Progenitor cell of endocrine pancreas (in vitro differentiated cells): ENCODE data around the gene PHF12. TPM values are rescaled to one million over a fixed set of nuclear protein-coding genes. Genes with fewer than 3 reads are reported as not detected.
A peak's percentile ranks its signal among the peaks of the same experiment; 100 is the strongest.

Experiments
- DNase-seq: peaks from one replicate; pipeline ENCODE4 v3.0.0; 2021; ENCODE audit warnings: low spot score; ENCODE audit not compliant: unreplicated experiment
- H3K27ac Mint-ChIP-seq: 2 replicates; pipeline ENCODE4 v1.8.0; 2021; ENCODE audit warnings: mild to moderate bottlenecking, moderate library complexity, mixed read lengths
- H3K27me3 Mint-ChIP-seq: 2 replicates; pipeline ENCODE4 v1.8.0; 2021; ENCODE audit warnings: mixed read lengths
- H3K36me3 Mint-ChIP-seq: 2 replicates; pipeline ENCODE4 v1.8.0; 2022; ENCODE audit warnings: mixed read lengths; ENCODE audit not compliant: insufficient read depth
- H3K4me1 Mint-ChIP-seq: 2 replicates; pipeline ENCODE4 v1.8.0; 2021; ENCODE audit warnings: low read depth, mixed read lengths
- H3K4me3 Mint-ChIP-seq: 2 replicates; pipeline ENCODE4 v1.8.0; 2021; ENCODE audit warnings: low read depth, mild to moderate bottlenecking, moderate library complexity, mixed read lengths
- H3K9me3 Mint-ChIP-seq: 2 replicates; pipeline ENCODE4 v1.8.0; 2021; ENCODE audit warnings: low read depth, mixed read lengths
- total RNA-seq: library from RNA; stranded (reverse); gene quantifications from 2 replicates; pipeline ENCODE4 v1.2.1, GENCODE V29; 2021
- TF ChIP-seq, protein P1 (sequence below): fragments of 200-600 bp; sonication (generic); IDR thresholded peaks from one replicate; pipeline ENCODE4 v1.5.0; 2021; ENCODE audit warnings: antibody characterized with exemption, mild to moderate bottlenecking; ENCODE audit not compliant: unreplicated experiment

The PHF12 gene
- total RNA-seq, 1 donor from 2014 or later = 71.8 TPM

DNA sequence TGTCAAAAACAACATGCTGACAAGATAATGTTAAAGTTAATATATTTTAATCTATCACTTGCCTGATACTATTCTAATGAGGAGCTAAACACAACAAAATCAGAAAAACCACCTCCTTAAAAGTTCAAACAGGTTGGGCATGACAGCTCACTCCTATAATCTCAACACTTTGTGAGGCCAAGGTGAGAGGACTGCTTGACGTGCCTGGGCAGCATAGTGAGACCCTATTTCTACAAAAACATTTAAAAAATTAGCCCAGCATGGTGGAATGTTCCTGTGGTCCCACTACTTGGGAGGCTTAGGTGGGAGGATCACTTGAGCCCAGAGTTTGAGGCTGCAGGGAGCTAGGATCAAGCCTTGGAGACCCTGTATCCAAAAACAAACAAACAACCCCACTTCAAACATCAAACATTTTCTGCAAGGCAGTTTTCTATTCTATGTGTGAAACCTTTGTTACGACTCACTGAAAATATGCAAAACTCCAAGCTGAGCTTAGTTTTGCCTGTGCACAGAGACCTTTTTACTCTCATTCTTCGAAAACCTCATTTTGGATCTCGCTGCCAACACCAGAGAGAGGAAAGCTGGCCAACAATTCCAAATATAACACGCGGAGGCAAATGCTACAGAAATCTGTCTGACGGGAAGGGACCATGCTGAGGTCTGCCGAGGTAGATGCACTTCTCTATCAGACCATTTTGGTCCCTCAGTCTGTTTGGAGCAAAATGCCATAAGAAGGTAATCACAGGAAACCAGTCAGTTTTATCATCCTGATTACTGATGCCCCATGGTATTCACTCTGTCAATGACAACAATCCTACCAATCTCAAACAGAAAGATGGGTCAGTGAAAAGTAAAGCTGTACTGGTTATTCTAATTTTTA, 6.2 kb downstream of the PHF12 start:
- DNase-seq = no peak
- Mint-ChIP-seq H3K4me3 (no peak overlapping the region), H3K27me3 (no peaks in the 10 kb centered on the region), H3K36me3 (peaks cover 12% of the 10 kb centered on the region), H3K4me1 (peaks cover 19% of the 10 kb centered on the region), H3K27ac (peak overlapping the region; percentile 58), H3K9me3 (no peaks in the 10 kb centered on the region)
- TF ChIP-seq, protein P1, sequence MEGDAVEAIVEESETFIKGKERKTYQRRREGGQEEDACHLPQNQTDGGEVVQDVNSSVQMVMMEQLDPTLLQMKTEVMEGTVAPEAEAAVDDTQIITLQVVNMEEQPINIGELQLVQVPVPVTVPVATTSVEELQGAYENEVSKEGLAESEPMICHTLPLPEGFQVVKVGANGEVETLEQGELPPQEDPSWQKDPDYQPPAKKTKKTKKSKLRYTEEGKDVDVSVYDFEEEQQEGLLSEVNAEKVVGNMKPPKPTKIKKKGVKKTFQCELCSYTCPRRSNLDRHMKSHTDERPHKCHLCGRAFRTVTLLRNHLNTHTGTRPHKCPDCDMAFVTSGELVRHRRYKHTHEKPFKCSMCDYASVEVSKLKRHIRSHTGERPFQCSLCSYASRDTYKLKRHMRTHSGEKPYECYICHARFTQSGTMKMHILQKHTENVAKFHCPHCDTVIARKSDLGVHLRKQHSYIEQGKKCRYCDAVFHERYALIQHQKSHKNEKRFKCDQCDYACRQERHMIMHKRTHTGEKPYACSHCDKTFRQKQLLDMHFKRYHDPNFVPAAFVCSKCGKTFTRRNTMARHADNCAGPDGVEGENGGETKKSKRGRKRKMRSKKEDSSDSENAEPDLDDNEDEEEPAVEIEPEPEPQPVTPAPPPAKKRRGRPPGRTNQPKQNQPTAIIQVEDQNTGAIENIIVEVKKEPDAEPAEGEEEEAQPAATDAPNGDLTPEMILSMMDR = no peak

DNA sequence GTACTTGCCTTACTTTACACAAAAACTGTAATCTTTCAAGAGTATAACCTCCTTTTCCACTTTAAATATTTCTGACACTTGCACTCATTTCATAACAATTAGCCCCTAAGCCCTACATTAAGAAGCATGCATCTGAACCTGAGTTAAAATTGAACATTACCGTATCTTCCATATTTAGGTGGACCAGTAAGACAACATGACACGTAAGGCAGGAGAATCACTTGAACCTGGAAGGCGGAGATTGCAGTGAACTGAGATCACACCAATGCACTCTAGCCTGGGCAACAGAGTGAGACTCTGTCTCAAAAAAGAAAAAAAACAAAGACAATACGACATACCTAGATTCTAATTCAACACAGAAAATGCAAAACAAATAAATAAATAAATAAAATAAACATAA, 7.0 kb downstream of the PHF12 start:
- Mint-ChIP-seq H3K4me3 (no peak overlapping the region), H3K36me3 (peaks cover 12% of the 10 kb centered on the region), H3K27ac (no peak overlapping the region), H3K27me3 (no peaks in the 10 kb centered on the region), H3K9me3 (no peaks in the 10 kb centered on the region), H3K4me1 (peaks cover 19% of the 10 kb centered on the region)
- no peak for DNase-seq
- TF ChIP-seq, protein P1 = no peak

DNA sequence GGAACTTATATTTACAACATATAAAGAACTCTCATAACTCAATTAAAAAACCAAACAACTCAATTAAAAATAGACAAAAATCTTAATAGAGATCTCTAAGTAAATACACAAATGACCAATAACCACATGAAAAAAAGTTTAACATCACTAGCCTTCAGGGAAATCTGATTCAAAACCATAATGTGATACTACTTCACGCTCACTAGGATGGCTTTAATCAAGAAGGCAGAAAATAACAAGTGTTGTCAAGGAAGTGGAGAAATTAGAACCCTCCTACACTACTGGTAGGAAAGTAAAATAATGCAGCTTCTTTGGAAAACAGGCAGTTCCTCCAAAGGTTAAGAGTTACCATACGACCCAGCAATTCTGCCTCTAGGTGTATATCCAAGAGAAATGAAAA, 8.4 kb downstream of the PHF12 start:
- Mint-ChIP-seq H3K9me3 (no peaks in the 10 kb centered on the region), H3K27me3 (no peaks in the 10 kb centered on the region), H3K27ac (no peak overlapping the region), H3K4me1 (peaks cover 11% of the 10 kb centered on the region), H3K4me3 (no peak overlapping the region), H3K36me3 (peaks cover 8% of the 10 kb centered on the region)
- DNase-seq = no peak
- TF ChIP-seq, protein P1 = no peak

DNA sequence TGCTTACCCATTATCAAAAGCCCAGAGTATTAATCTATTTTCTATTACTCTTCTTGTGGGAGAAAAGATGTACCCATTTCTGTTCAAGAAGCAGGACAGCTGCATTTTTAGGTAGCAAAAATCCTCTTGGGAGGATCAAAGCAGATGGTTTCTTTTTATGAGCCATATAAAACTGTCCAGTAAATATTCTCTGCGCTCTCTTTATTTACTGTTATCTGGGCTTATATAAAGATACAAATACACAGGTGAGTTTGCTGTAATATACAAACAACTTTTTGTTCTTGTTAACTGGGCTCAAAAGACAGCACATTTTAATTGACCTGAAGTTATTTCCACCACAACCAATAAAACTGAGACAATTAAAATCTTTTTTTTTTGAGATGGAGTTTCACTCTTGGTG, 10.1 kb downstream of the PHF12 start:
- H3K9me3 Mint-ChIP-seq = no peaks in the 10 kb centered on the region
- H3K27me3 Mint-ChIP-seq = no peaks in the 10 kb centered on the region
- H3K4me1 Mint-ChIP-seq = peaks cover 19% of the 10 kb centered on the region

DNA sequence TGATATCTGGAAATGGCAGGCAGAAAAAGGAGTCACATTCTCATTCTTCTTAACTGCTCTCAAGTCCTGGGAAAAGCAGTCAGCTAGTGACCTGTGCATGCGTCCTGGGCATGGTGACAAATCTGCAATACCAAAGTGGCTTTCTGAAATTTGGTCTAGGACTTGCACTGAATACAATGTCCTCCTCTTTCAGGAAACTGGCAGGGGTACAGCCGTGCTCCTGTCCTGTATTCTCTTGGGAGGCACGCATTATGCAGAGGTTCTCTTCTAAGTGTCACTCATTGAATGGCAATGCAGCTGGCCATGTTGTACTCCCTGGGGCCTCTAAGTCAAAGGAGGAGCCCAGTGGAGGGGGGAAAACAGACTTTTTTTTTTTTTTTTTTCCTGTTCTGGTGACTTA, 10.6 kb downstream of the PHF12 start:
- peaks cover 2% of the 10 kb centered on the region for H3K36me3 Mint-ChIP-seq
- no peaks in the 10 kb centered on the region for H3K27me3 Mint-ChIP-seq
- H3K4me1 Mint-ChIP-seq = peaks cover 22% of the 10 kb centered on the region
- DNase-seq = no peak
- H3K4me3 Mint-ChIP-seq = no peak overlapping the region
- TF ChIP-seq, protein P1 = no peak
- H3K27ac Mint-ChIP-seq = no peak overlapping the region
- no peaks in the 10 kb centered on the region for H3K9me3 Mint-ChIP-seq

More for the DNA sequence above, 10.1 kb downstream of the PHF12 start:
- DNase-seq = no peak
- Mint-ChIP-seq H3K4me3 (no peak overlapping the region), H3K27ac (no peak overlapping the region), H3K36me3 (peaks cover 4% of the 10 kb centered on the region)
- TF ChIP-seq, protein P1 = no peak
